Measurements from ENCODE around the gene URB1.

DNA sequence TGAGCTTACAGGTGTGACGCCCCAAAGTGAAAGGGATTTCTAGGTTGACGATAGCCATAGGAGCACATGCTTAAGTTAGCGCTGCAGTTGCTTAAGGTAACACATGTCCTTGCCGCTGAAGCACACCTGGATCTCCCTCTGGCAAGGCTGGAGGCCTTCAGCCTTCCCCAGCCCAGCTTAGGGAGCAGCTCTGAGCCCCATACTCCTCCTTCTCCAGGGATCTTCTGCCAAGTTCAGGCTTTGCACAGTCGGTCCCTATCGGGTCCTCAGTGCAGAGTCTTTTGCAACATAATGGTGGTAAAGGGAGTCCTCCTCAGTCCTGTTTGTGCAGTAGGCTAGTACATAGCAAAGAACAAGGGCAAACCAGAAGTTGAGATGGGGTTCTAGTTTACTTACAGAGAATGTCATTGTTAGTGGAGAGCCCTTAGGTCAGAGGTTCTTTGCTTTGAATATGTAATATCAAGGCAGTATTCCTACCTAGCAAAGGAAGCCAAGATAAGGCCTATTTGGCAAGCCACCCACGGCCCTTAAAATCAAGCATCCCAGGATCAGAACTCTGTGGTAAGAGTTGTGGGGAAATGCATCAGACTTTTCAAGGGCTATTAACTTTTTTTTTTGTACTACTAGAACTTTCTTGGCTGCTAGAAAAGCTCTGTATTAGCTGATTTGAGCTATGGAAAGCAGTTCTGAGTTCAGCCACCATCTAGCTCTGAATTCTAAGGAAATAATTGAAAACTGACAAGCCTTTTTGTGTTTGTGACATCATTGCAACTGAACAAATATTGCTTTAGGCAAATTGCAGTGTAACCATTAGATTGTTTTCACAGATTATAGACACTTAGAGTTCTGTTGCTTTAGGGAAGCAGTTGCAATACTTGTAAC is 21.1 kb upstream of the URB1 start:
- TF ChIP-seq, protein P1, sequence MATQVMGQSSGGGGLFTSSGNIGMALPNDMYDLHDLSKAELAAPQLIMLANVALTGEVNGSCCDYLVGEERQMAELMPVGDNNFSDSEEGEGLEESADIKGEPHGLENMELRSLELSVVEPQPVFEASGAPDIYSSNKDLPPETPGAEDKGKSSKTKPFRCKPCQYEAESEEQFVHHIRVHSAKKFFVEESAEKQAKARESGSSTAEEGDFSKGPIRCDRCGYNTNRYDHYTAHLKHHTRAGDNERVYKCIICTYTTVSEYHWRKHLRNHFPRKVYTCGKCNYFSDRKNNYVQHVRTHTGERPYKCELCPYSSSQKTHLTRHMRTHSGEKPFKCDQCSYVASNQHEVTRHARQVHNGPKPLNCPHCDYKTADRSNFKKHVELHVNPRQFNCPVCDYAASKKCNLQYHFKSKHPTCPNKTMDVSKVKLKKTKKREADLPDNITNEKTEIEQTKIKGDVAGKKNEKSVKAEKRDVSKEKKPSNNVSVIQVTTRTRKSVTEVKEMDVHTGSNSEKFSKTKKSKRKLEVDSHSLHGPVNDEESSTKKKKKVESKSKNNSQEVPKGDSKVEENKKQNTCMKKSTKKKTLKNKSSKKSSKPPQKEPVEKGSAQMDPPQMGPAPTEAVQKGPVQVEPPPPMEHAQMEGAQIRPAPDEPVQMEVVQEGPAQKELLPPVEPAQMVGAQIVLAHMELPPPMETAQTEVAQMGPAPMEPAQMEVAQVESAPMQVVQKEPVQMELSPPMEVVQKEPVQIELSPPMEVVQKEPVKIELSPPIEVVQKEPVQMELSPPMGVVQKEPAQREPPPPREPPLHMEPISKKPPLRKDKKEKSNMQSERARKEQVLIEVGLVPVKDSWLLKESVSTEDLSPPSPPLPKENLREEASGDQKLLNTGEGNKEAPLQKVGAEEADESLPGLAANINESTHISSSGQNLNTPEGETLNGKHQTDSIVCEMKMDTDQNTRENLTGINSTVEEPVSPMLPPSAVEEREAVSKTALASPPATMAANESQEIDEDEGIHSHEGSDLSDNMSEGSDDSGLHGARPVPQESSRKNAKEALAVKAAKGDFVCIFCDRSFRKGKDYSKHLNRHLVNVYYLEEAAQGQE (IDR thresholded peaks at IDR 0.05; ENCODE audit: low read depth, low read length) = no peak
- no peak for TF ChIP-seq SIN3A (IDR thresholded peaks at IDR 0.05; ENCODE audit: borderline replicate concordance, low read depth, low read length)
- TF ChIP-seq, protein P2, sequence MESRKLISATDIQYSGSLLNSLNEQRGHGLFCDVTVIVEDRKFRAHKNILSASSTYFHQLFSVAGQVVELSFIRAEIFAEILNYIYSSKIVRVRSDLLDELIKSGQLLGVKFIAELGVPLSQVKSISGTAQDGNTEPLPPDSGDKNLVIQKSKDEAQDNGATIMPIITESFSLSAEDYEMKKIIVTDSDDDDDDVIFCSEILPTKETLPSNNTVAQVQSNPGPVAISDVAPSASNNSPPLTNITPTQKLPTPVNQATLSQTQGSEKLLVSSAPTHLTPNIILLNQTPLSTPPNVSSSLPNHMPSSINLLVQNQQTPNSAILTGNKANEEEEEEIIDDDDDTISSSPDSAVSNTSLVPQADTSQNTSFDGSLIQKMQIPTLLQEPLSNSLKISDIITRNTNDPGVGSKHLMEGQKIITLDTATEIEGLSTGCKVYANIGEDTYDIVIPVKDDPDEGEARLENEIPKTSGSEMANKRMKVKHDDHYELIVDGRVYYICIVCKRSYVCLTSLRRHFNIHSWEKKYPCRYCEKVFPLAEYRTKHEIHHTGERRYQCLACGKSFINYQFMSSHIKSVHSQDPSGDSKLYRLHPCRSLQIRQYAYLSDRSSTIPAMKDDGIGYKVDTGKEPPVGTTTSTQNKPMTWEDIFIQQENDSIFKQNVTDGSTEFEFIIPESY (IDR thresholded peaks at IDR 0.05; ENCODE audit: borderline replicate concordance, low read depth) = no peak
